Liver (tissue), 9 donors: Measurements from ENCODE around the gene FAM78B. TPM values are rescaled to one million over a fixed set of nuclear protein-coding genes. Genes with fewer than 3 reads are reported as not detected.
A peak's percentile ranks its signal among the peaks of the same experiment; 100 is the strongest.

Source experiments
- DNase-seq: peaks from one replicate; pipeline ENCODE4 v3.0.0-alpha.2; 2017; ENCODE audit warnings: low spot score
- H3K27ac ChIP-seq, 2 donors: one replicate each; pipeline ENCODE4 v1.7.0; 2013; ENCODE audit warnings: inconsistent platforms in 2 of 2, low read length in 2 of 2, control low read depth in 1 of 2, low read depth in 1 of 2, mild to moderate bottlenecking in 1 of 2
- H3K27me3 ChIP-seq, 4 donors: one replicate each; pipeline versions ENCODE4 v1.6.1 to v1.7.0; 2013; ENCODE audit warnings: low read length in 3 of 4, inconsistent platforms in 1 of 4, mild to moderate bottlenecking in 1 of 4, moderate library complexity in 1 of 4; ENCODE audit not compliant: control insufficient read depth in 4 of 4, insufficient read depth in 4 of 4
- H3K36me3 ChIP-seq, 4 donors: one replicate each; pipeline versions ENCODE4 v1.6.1 to v1.7.0; 2013; ENCODE audit warnings: low read length in 3 of 4, mild to moderate bottlenecking in 3 of 4, low read depth in 1 of 4, moderate library complexity in 1 of 4; ENCODE audit not compliant: control insufficient read depth in 4 of 4, insufficient read depth in 3 of 4
- H3K4me1 ChIP-seq, 4 donors: one replicate each; pipeline versions ENCODE4 v1.6.1 to v1.7.0; 2013; ENCODE audit warnings: low read length in 3 of 4, mild to moderate bottlenecking in 3 of 4, moderate library complexity in 1 of 4; ENCODE audit not compliant: control insufficient read depth in 4 of 4, insufficient read depth in 4 of 4
- H3K4me3 ChIP-seq, 3 donors: one replicate each; pipeline versions ENCODE4 v1.6.1 to v1.7.0; 2013; ENCODE audit warnings: low read length in 3 of 3, control low read depth in 1 of 3, low read depth in 1 of 3, mild to moderate bottlenecking in 1 of 3
- H3K9ac ChIP-seq, 2 donors: one replicate each; pipeline ENCODE4 v1.7.0; 2013; ENCODE audit warnings: low read length in 2 of 2, mild to moderate bottlenecking in 2 of 2, moderate library complexity in 2 of 2, control low read depth in 1 of 2, low read depth in 1 of 2
- H3K9me3 ChIP-seq, 4 donors: one replicate each; pipeline versions ENCODE4 v1.6.1 to v1.7.0; 2013; ENCODE audit warnings: low read length in 3 of 4; ENCODE audit not compliant: control insufficient read depth in 4 of 4
- CTCF ChIP-seq: fragments of 150-350 bp; IDR thresholded peaks from 2 replicates; pipeline ENCODE4 v1.5.1; 2017; ENCODE audit warnings: improper control_type of control experiment, low read depth, low read length; ENCODE audit not compliant: missing input control
- EGR1 ChIP-seq, 2 donors: IDR thresholded peaks; 2 replicates each; pipeline ENCODE4 v1.6.1; 2016 to 2018; ENCODE audit warnings: antibody characterized with exemption in 2 of 2, low read depth in 2 of 2
- FOXA1 ChIP-seq: IDR thresholded peaks from 2 replicates; pipeline ENCODE4 v1.6.1; 2016; ENCODE audit warnings: antibody characterized with exemption
- FOXA2 ChIP-seq: IDR thresholded peaks from 2 replicates; pipeline ENCODE4 v1.6.1; 2016; ENCODE audit warnings: antibody characterized with exemption
- GABPA ChIP-seq, 2 donors: IDR thresholded peaks in 1 of 2; conservative IDR thresholded peaks in 1 of 2; 2 replicates each; pipeline ENCODE4 v1.6.1; 2016; ENCODE audit warnings: antibody characterized with exemption in 2 of 2, mild to moderate bottlenecking in 1 of 2, moderate library complexity in 1 of 2
- HNF4G ChIP-seq: IDR thresholded peaks from 2 replicates; pipeline ENCODE4 v1.6.1; 2016; ENCODE audit warnings: antibody characterized with exemption
- JUND ChIP-seq, 2 donors: IDR thresholded peaks; 2 replicates each; pipeline ENCODE4 v1.6.1; 2016; ENCODE audit warnings: antibody characterized with exemption in 2 of 2
- RAD21 ChIP-seq, 2 donors: IDR thresholded peaks; 2 replicates each; pipeline ENCODE4 v1.6.1; 2016; ENCODE audit warnings: antibody characterized with exemption in 2 of 2, mild to moderate bottlenecking in 2 of 2
- REST ChIP-seq: IDR thresholded peaks from 2 replicates; pipeline ENCODE4 v1.6.1; 2016; ENCODE audit warnings: antibody characterized with exemption, mild to moderate bottlenecking
- SP1 ChIP-seq: IDR thresholded peaks from 2 replicates; pipeline ENCODE4 v1.6.1; 2018; ENCODE audit warnings: antibody characterized with exemption, mild to moderate bottlenecking
- YY1 ChIP-seq: IDR thresholded peaks from 2 replicates; pipeline ENCODE4 v1.6.1; 2016; ENCODE audit warnings: antibody characterized with exemption, mild to moderate bottlenecking
- WGBS: extraction: QIAGEN DNeasy Blood & Tissue Kit; methylation state at CpG from one replicate; pipeline ENCODE4 v1.1.7; 2013; 5-methylcytosine and 5-hydroxymethylcytosine counted together
- polyA plus RNA-seq, 2 donors: library from polyadenylated mRNA; stranded (reverse) in 1 of 2; unstranded in 1 of 2; fragments of 200-250 nt in 1 of 2; fragments of >200 nt in 1 of 2; fragmentation: Nextera tagmentation in 1 of 2; extraction: Ambion mirVana in 1 of 2; gene quantifications; one replicate each; pipeline versions ENCODE4 v1.2.1 to v1.2.3, GENCODE V29; 2013 to 2015
- total RNA-seq, 2 donors: library from RNA; depleted of rRNA; stranded (reverse); fragments of >200 nt; gene quantifications; one replicate each; pipeline ENCODE4 v1.2.3, GENCODE V29; 2014
- TF ChIP-seq, protein P1 (sequence below): IDR thresholded peaks from 2 replicates; pipeline ENCODE4 v1.6.1; 2016; ENCODE audit warnings: antibody characterized with exemption
- donor health status: healthy.
- donor health status: healthy.
- donor health status: healthy.
- donor health status: healthy.
- donor health status: healthy.

Gene FAM78B
- total and polyA plus RNA-seq, 4 donors = 0.14 to 0.92 (median 0.49) TPM

- H3K4me3 ChIP-seq = peak overlapping the region in 2 of 3 donors; percentile 93
- no peaks in the 10 kb centered on the region for H3K27me3 ChIP-seq
- H3K36me3 ChIP-seq = no peaks in the 10 kb centered on the region
- no peak overlapping the region for H3K9ac ChIP-seq
- no peak overlapping the region for H3K27ac ChIP-seq
- H3K4me1 ChIP-seq = peaks cover 8 to 26% (median 17%) of the 10 kb centered on the region in 4 donors
- no peak for DNase-seq
- 2% methylated on average over 50 of the region's 50 CpGs for WGBS
- H3K9me3 ChIP-seq = no peaks in the 10 kb centered on the region
- TF ChIP-seq HNF4G (no peak), YY1 (no peak), REST (no peak), GABPA (IDR thresholded peaks at IDR 0.05 in 1 of 2, conservative IDR thresholded peaks at IDR 0.05 in 1 of 2) (no peak)
Measured at GRCh38 chr1:166166329-166166697, 488 bp downstream of the FAM78B start.

- DNase-seq = no peak
- 3% methylated on average over 61 of the region's 61 CpGs for WGBS
Measured at GRCh38 chr1:166165661-166166328, 1.0 kb downstream of the FAM78B start.

More at GRCh38 chr1:166165661-166166328, 1.0 kb downstream of the FAM78B start:
- Histone ChIP-seq H3K9ac (no peak overlapping the region), H3K4me1 (peaks cover 8 to 26% (median 17%) of the 10 kb centered on the region in 4 donors), H3K27ac (no peak overlapping the region), H3K27me3 (no peaks in the 10 kb centered on the region), H3K9me3 (no peaks in the 10 kb centered on the region), H3K4me3 (peak overlapping the region in 2 of 3 donors; percentile 16 to 93), H3K36me3 (no peaks in the 10 kb centered on the region)
- TF ChIP-seq SP1 (no peak), FOXA1 (no peak), CTCF (no peak), HNF4G (no peak), JUND (IDR thresholded peaks at IDR 0.05) (no peak), RAD21 (IDR thresholded peaks at IDR 0.05) (no peak), EGR1 (IDR thresholded peaks at IDR 0.05; ENCODE audit: low read depth in 2 of 2) (no peak), FOXA2 (no peak)
- TF ChIP-seq, protein P1, sequence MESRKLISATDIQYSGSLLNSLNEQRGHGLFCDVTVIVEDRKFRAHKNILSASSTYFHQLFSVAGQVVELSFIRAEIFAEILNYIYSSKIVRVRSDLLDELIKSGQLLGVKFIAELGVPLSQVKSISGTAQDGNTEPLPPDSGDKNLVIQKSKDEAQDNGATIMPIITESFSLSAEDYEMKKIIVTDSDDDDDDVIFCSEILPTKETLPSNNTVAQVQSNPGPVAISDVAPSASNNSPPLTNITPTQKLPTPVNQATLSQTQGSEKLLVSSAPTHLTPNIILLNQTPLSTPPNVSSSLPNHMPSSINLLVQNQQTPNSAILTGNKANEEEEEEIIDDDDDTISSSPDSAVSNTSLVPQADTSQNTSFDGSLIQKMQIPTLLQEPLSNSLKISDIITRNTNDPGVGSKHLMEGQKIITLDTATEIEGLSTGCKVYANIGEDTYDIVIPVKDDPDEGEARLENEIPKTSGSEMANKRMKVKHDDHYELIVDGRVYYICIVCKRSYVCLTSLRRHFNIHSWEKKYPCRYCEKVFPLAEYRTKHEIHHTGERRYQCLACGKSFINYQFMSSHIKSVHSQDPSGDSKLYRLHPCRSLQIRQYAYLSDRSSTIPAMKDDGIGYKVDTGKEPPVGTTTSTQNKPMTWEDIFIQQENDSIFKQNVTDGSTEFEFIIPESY = no peak
